CD4-positive, alpha-beta T cell treated with Interleukin-17A for 4 hours (primary cell): Measurements from ENCODE around the gene CCDC91.
A peak's percentile ranks its signal among the peaks of the same experiment; 100 is the strongest.
"Not testable (repeated sequence)": the region's sequence is repeated elsewhere in the genome, so short reads cannot be mapped to it uniquely, and the experiment has no call there.

ENCODE experiments used
- DNase-seq: peaks from one replicate; pipeline ENCODE4 v3.0.0-alpha.2; 2020; ENCODE audit warnings: mixed read lengths

CCDC91 gene

DNA sequence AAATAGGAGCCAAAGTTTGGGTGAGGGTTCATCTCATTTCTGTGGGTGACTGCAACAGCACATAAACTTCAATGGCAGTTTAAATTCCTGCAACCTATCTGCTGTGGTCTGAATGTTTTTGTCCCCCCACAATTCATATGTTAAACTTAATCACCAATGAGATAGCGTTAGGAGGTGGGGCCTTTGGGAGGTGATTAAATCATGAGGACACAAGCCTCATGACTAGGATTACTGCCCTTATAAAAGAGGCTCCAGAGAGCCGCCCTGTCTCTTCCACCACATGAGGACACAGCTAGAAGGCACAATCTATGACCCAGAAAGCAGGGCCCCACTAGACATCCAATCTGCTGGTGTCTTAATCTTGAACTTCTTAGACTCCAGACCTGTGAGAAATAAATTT, 3.8 kb upstream of the CCDC91 start:
- no peak for DNase-seq

DNA sequence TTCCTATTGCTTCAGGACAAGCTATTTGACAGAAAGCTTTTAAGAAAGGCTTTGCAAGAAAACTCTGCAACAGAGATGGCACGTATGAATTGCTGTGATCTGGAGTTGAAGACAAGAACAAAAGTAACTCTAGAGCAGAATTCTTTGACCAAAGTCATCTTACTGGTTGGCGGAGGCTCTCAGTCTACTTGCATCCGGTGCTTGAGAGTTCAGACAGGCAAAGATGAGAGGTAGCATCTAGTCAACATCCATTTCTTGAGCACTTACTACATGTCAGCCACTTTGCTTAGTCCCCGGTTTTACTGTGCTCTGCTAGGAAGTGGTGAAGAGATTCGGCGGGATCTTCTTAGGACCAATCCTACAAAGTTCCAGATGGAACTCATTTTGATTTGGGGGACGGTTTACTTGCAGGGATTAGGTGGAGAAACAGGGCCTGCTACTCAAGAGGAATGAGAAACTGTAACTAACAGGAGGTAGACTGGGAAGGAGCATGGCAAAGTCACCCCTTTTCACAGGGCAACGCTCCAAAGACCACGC, 404 bp upstream of the CCDC91 start:
- peak; percentile 26 for DNase-seq

DNA sequence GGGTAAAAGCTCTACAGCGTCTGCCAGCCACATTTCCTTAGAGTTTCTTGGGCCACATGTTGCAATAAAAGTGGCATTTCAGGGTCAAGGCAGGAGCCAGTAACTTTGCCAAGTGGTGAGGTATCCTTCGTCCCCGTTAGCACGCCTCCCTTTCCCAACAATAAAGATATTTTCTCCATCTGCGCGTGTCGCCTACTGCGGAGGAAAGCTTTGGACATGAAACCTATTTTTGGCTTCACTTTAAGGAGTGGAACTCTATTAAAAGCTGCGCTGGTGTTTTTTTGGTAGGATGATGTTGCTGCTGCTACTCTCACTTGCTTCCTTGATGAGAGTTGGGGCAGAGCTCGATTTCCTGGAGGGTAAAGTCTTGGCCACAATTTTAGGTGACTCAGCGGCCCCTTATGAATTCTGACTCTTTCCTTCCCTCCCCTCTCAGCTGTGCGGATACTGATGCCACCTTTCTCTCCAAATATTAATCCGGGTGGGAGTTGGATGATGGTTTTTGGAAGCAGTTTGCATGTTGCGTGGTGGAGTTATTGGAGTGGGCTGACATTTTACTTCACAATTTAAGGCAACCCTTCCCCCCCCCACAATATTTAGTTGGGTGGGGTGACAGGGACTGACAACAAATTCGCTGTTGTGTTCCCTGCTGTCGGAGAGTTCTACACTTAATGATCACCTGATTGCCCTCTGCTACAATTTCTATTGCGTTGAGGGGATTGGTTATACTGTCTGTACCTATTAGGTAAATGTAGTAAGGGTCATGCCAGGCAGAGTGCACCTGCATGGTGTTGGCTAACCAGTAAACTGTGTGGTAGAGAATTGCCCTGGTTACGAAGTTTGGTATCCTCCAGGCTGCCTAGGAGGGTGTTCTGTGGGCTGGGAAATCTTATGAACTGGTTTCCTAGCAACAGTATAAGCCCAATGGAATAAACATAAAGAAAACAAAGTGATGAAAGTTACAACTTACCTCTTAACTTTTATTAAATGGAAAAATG, 1.1 kb downstream of the CCDC91 start:
- peak; percentile 61 for DNase-seq

DNA sequence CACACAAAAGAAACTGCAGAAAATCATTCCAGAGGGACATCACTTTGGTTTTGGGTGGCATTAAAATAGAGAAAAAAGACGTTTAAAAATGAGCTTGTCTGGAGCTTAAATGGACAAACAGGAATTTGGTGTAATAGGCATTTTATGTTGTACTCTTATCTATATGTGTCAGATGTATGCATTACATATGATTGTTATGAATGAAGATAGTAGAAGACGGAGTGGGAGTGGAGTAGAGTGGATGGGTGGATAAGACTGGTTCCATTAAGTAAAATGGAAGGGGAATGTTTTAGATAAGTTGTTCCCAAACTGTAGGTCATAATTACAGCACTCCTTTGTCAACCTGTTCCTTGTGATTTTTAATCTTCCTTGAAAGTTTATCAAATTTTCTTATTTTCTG, 1.9 kb downstream of the CCDC91 start:
- DNase-seq, result no peak

DNA sequence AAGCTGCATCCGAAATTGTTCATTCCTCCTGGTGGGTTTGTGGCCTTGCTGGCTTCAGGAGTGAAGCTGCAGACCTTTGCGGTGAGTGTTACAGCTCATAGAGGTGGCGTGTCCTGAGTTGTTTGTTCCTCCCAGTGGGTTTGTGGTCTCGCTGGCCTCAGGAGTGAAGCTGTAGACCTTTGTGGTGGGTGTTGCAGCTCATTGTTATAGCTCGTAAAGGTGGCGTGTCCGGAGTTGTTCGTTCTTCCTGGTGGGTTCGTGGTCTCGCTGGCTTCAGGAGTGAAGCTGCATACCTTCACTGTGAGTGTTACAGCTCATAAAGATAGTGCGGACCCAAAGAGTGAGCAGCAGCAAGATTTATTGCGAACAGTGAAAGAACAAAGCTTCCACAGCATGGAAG, 4.4 kb downstream of the CCDC91 start:
- not testable (repeated sequence) for DNase-seq

DNA sequence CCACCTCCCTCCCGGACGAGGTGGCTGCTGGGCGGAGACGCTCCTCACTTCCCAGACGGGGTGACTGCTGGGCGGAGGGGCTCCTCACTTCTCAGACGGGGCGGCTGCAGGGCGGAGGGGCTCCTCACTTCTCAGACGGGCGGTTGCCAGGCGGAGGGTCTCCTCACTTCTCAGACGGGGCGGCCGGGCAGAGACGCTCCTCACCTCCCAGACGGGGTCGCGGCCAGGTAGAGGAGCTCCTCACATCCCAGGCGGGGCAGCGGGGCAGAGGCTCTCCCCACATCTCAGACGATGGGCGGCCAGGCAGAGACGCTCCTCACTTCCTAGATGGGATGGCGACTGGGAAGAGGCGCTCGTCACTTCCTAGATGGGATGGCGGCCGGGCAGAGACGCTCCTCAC, 10.9 kb downstream of the CCDC91 start:
- DNase-seq, result not testable (repeated sequence)

DNA sequence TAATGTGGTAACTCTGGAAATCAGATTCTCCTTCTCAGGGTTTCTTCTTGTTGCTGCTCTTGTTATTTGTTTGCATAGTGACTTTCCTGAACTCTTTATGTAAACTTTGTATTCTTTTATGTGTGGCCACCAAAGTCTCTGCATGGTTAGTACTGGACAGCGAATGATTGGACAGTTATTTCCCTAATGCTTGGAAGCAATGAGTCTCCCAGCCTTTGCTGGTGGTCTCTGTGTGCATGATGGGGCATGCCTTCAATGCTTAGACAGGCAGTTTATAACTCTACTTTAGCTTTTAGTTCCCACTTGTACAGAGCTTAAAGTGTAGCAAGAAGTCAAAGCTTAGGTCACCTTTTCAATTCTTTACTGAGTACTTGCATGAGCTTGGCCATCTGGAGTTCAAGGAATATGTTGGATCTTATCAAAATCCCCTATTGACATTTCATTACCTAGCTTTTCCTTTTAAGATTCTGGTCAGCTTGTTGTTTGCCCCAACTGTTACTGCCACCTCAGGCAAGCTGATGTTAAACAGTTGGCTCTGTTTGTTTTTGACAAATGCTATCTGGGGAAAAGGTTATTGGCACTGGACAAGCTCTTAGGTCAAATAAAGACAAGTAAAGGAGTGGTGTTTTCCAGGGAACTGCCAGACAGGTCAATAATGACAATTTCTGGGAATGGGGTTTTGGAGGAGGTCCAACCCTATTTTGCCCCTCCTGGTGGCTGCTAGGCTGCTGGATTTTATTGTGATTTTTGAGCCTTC, 12.3 kb downstream of the CCDC91 start:
- DNase-seq, result no peak

DNA sequence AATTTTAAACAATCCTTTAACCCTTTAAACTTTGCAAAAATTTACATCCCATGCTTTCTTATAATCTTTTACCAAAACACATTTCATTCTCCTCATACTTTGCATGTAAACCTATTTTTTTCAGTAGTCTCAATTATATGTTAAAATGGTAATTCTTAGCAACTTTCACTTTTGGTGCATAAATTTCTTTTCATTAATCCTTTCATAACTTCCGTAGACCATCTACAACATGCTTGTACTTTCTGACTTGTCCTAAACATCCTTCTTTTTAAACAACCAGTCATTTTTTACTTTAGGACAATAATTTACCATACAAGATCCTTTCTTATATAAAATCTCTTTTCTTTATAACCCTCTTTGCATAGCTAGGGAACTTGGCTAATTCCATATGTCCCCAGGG, 19.5 kb downstream of the CCDC91 start:
- no peak for DNase-seq

DNA sequence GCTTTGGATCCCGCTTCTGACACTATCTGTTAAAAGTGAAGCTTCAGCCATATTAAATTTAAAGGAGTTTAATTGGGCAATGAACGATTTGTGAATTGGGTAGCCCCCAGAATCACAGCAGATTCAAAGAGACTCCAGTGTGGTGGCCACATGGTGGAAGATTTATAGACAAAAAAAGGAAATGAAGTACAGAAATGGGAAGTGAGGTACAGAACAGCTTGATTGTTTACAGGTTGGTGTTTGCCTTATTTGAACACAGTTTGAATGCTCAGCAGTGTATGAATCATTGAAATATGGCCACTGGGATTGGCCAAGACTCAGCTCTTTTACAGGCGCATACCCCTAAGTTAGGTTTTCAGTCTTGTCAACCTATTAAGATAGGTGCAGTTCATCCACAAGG, 21.9 kb downstream of the CCDC91 start:
- no peak for DNase-seq

DNA sequence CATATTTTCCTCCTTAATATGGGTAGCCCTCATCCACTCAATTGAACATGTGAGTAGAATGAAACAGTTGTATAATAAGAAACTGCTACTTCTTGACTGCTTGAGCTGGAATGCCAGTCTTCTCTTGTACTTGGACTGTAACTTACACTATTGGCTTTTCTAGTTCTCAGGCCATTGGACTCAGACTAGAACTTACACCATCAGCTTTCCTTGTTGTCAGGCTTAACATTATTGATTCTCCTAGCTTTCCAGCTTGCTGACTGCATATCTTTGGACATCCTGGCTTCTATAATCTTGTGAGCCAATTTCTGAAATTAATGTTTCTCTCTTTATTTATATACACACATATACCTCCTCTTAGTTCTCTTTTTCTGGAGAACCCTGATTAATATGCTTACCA, 24.8 kb downstream of the CCDC91 start:
- DNase-seq, result no peak

DNA sequence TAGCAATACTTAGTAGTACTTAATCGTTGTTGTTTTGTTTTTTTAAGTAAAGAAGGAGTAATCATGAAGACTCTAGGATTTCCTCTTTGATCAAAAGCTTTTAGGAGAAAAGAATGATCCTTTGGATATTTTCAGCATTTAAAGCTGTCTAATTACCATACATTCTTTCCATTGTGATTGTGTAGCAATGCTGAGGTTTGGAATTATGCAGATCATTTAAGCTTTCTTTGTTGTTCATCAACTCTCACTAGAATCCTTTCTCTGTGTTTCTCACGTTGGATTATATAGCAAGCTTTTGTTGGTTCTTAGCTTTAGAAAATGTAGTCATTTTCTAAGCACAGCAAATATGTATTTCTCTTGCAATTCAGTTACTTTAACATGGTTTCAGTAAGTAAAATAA, 25.8 kb downstream of the CCDC91 start:
- no peak for DNase-seq

DNA sequence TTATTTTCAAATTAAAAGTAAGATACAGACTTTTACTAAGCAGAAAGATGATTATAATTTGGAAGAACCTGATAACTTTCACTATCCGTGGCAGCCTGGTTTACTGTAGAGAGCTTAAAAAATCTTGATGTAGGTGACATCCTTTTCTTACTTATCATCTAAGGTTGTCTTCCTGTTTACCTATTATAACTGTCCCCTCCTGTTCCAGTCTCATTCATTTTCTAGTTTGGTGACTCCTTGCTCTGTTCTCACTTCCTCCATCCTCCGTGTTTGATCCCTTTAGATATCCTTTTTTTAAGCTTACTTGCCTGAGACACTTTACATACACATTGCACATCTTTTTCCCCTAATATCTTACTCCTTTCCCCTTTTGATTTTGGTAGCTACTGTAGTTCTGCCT, 27.5 kb downstream of the CCDC91 start:
- DNase-seq, result no peak

DNA sequence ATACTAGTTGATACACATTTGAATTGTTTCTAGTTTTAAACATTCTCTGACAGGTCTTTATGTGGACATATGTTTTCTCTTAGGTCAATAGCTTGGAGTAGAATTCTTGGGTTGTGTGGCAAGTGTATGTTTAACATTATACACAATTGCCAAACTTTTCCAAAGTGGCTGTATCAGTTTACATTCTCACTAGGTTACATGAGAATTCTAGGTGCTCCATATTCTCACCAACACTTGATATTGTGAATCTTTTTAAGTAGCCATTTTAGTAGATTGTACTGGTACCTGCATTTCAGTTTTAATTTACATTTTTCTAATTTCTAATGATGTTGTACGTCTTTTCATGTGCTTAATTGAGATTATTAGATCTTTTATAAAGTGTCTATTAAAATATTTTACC, 28.6 kb downstream of the CCDC91 start:
- DNase-seq, result no peak

DNA sequence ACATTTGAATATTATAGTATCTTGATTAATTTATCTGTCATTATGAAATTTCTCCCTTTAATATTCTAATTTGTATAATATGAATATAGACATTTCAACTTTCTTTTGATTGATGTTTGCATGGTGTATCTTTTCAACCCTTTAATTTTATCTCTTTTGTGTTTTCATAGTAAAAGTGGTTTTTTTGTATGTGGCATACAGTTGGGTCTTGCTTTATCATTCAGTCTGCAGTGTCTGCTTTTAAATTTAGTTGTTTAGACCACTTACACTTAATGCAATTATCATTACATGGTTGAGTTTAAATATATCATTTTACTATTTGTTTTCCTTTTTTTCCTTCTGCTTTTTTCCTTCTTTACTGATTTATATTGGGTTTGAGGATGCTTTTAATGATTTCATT, 29.6 kb downstream of the CCDC91 start:
- DNase-seq, result no peak

DNA sequence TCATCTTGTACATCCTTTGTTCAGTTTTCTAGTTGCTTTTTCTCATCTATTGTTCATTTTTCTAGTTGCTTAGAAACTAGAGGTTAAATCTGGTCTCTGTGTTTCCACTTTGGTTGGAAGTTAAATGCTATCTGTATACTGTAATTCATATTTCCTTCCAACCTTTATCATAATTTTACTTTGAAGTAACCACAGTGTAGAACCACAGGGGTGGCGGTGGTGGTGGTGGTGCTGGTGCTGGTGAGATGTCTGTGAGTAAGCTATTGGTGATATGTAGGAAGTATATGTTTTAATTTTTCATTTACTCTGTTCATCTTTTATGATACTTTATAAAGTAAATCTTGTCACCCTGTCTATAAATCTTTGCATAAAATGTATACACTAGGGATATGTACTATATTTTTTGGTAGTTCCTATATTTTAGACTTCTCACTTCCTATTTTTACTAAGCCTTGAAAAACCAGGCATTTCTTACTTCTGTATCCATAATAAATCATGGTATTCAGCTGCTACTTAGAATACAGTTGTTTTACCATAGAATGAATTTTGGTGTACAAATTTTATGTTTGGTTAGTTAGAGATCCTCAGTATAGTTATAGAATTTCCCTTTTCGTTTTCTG, 31.9 kb downstream of the CCDC91 start:
- peak; percentile 73 for DNase-seq

DNA sequence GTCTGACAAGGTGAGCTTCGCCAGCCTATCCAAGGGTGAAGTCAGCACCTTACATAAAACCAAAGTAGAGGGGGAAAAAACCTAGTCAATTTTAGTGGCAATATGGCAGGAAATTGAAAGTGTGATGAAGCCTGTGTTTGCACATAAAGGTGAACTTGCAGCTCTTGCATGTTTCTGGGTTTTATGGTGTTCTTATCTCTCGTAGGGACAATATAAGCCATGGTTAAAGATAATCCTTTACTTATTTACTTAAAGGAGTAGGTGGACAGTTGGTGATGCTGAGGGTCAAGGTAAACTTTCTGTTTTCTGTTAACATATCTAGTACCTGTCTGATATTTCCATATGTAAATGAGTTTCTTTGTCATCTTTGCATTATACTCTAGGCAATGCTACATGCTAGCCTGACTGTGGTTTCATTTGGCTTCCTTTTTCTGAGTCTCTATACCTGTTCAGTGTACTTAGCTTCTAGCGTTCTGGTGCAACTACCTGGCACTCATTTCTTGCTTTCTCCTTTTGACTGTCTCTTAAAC, 32.8 kb downstream of the CCDC91 start:
- DNase-seq, result no peak

DNA sequence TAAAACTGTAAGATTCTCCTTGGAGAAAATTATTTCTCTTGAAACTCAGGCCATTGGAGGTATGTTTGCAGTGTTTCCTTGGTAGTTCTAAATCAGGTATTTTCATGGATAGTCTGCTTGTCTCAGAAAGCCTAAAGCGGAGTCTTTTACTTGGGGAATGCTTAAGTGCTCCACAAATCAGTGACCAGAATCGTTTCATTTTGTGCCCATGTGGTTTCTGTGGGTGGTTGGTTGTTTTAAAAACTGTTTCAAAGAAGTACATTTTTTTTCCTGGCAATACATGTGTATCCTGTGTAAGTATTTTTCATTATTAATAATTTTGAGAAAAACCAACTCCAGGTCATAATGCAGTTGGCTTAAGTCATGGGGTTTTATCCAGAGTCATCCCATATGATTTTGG, 33.6 kb downstream of the CCDC91 start:
- no peak for DNase-seq

DNA sequence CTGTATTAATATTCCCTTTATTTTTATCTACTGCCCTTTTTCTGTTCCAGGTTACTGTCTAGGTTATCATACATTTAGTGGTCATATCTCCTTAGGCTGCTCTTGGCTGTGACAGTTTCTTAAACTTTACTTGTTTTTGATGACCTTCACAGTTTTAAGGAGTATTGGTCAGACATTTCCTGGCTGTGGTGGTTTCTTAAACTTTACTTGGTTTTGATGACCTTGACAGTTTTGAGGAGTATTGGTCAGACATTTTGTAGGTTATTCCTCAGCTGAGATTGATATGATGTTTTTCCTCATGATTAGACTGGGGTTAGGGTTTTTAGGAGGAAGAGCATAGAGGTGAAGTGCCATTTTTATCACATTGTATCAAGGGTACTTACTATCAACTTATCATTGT, 36.4 kb downstream of the CCDC91 start:
- no peak for DNase-seq

DNA sequence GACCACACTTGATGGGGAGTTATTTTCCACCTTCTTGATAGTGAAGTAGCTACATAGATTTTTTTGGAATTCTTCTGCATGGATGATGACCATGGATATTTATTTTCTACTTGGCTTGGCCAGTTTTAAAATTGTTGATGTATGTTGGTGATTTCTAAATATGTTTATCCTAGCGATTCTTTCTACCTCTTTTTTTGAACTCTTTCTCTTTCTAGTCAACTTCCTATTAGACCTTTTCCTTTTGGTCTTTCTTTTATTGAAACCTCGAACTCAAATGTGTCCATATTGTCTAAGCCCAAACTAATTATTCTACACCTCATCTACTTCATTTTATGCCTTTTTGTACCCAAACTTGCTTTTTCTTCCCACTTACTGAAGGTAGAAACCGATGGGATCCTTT, 37.0 kb downstream of the CCDC91 start:
- no peak for DNase-seq

DNA sequence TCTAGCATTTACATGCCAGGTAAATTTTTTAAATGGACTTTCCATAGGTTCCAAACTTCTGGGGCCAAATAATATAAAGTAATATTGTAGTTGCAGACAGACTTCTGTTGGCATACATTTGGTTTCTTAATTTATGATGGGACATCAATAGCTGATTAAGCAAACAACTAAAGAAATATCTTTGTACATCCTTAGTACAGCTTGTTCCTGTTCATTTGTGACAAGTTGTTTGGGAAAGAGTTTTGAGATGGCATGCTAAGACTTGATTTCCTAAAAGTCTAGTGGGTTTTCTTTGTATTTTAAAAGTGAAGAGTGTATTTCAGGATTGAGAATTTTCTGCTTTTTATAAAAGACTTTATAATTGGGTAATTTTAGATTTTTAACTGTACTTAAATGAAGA, 41.0 kb downstream of the CCDC91 start:
- no peak for DNase-seq

DNA sequence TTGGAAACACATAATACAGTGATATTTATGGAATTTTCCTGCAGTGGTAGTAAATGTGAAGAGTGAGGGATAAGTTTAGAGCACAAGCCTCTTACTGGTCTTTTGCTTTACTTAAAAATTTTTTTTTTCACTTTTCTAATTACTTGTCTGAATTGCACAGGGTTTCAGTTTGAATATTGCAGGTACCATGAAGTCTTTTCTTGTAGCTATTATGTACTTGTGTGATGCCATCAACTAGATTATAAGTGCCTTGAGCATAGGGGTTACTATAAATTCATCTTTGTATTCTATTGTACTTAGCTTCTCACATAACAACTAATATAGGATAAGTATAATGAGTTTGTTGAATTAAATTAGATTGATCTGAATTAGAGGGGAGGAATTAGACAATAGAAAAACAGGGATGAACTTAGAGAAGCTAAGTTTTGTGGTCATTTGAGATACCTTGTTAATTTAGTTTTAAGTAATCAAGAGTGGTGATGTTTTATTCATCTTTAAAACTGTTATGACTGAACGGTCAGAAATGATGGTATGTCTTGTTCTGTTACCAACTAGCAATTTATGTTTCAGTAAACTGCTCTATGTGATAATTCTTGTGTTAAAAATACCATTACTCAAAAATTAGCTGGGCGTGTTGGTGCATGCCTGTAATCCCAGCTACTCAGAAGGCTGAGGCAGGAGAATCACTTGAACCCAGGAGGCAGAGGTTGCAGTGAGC, 42.1 kb downstream of the CCDC91 start:
- DNase-seq, result no peak

DNA sequence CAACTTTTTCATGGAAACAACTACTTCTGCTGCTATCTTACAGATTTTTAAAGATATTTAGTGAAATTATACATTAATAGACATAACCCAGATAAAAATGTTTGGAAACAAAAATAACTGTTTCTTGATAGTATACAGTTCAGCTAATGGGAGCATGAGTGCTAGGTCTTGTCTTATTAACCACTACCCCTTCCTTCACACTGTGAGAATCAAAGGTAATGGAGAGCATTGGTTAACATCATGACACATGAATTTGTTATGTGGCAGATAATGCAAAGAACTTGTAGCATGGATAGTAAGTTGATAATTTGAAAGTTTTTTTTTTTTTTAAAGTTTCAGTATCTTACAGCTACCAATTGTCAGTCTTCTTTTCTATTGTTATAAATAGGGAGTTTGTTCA, 44.2 kb downstream of the CCDC91 start:
- DNase-seq, result no peak
